Activated T-helper 1 cell treated with anti-CD3 and anti-CD28 coated beads, Interleukin-2, amount 50 U/mL, for 16 hours (primary cell): ENCODE measurements around the gene P2RX5.

Experiments
- DNase-seq, 2 donors: peaks; one replicate each; pipeline ENCODE4 v3.0.0-alpha.2; 2020; ENCODE audit warnings: low read depth in 1 of 2, low spot score in 1 of 2

P2RX5 gene

GRCh38 chr17:3657874-3658783 is 37.8 kb downstream of the P2RX5 start:
- no peak for DNase-seq

DNA sequence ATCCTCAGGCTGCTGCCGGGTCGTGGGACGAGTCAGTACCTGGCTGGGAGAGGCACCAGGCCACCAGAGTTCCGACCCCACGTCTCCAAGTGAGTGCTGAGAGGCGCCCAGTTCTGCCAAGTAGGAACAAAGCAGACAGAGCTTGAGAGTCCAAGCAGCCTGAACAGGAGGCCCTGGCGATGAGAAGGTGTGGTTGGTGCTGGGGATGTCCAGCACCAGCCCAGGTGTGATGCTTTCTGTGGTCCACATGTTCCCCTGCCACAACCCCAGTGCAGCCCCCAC is 38.4 kb downstream of the P2RX5 start:
- DNase-seq: no peak

DNA sequence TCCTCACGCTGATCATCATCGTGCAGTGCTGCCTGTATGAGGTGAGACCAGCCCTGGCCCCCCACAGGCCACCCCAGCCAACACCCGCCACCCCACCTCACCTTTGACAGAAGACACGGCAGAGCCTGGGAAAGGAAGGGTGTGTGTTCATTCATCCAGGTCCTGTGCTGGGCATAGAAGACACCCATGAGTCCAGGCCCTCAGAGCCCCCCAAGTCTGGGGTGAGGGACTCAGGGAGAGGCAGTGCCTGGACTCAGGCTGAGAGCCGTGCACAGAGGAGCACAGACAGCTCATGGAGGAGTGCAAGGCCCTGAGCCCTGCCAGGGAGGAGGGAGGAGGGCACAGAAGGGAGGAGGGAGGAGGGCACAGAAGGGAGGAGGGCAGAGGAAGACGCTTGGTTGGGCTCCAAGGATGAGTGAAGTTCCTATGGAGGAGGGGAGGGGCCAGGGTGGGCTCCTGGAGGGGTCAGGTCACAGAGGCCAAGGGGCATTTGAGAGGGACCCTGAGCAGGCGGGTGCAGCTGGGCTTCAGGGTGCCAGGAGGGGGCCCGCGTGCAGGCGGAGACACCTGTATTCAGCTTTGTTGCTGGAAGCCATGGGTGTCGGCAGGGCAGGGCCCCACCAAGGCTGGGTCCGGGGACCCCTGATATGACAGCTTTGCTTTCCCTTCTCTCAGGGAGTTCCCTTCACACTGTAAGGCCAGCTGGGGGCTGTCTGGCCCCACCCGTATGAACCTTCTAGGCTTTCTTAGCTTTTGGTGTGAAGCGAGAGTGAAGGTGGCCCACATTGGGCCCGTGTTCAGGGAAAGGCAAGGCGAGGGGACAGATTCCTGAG is 39.0 kb downstream of the P2RX5 start:
- DNase-seq: no peak

GRCh38 chr17:3656353-3656752 is 39.6 kb downstream of the P2RX5 start:
- no peak for DNase-seq

DNA sequence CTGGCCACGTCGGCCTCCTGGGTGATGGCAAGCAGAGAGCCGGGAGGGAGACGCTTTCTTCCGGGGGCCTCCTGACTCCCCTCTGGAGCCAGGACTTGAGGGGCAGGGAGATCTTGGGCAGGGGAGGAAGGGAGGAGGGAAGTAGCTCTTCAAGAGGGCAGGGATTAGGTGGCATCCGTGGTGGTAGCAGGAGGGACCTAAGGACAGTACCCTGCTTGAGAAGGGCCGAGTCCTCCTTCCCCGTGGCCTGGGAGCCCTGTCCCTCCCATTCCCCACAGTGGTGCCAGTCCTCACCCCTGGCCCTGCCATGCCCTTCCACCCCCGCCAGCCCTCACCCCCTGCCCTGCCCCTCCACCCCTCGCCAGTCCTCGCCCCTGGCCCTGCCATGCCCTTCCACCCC is 40.2 kb downstream of the P2RX5 start:
- DNase-seq: no peak

- no peak for DNase-seq
Observed at GRCh38 chr17:3647769-3648555, 48.0 kb downstream of the P2RX5 start.

GRCh38 chr17:3647251-3647650 is 48.7 kb downstream of the P2RX5 start:
- no peak for DNase-seq

- DNase-seq: no peak
Observed at GRCh38 chr17:3645310-3645709, 50.6 kb downstream of the P2RX5 start.

- no peak for DNase-seq
Observed at GRCh38 chr17:3643889-3644349, 52.0 kb downstream of the P2RX5 start.

DNA sequence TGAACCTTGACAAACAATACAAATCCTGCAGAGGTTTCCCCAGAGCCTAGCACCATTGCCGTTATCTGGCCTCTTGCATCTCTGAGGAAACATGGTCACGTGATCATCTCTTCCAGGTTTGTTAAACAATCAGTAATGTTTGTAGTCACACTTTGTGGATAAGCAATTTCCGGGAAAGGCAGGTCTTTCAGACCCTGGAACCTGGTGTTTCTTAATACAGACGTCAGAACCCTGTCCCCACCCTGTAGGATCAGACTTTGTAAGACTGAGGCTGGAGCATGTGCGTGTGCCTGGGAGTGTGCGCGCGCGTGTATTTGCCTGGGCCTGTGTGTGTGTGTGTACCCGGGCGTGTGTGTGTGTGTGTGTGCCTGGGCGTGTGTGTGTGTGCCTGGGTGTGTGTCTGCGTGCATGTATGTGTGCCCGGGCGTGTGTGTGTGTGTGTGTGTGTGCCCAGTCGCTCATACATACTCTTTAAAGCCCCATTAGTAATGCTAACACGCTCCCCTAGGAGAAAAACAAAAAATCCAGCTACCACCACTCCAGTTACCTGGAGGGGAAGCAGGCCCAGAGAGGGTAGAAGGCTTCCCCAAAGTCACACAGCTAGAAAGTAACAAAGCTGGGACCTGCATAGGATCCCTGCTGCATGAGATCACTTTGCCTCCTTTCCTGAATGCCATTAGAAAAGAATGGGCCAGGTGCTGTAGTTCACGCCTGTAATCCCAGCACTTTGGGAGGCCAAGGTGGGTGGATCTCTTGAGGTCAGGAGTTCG is 54.1 kb downstream of the P2RX5 start:
- DNase-seq: no peak

DNA sequence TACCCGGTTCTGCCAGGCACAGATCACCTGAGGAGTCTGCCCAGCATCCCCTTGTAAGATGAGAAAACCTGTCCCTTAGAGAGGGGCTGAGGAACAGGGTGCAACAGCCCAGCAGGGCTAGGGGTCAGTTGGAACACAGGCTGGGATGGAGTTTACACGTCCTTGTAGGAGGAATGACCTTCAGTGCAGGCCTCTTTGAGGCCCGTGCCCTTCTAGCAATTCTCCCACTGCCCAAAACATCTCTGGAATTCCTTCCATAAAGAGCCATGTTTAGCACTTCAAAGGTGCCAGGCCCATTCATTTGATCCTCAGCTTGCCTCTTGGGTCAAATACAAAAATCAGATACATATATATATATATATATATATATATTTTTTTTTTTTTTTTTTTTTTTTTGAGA is 54.9 kb downstream of the P2RX5 start:
- no peak for DNase-seq

DNA sequence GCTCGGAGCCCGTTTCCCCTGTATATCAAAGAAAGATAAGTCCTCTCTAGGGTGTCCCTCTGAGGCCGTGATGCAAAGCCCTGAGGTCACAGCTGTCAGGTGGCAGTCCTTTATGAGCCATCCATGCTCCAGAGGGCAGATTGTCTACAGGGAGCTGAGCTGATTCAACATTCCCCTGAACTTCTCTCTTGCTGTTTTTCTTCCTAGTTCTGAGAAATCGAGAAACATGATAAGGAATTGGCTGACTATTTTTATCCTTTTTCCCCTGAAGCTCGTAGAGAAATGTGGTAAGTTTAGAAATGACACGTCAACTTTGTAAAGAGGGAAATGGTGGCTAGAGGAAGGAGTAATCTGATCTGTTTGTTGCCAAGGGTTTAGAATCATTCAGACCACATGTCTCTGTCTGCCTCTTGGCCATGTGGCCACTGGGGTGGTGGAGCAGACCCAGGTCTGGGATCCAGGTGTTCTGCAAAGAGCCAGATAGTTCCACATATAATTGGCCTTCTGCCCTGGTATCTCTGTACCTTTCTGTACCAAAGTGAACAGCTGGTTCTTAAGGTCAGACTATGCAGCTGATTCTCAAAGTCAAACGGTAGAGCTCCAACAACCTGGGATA is 55.9 kb downstream of the P2RX5 start:
- DNase-seq: no peak

DNA sequence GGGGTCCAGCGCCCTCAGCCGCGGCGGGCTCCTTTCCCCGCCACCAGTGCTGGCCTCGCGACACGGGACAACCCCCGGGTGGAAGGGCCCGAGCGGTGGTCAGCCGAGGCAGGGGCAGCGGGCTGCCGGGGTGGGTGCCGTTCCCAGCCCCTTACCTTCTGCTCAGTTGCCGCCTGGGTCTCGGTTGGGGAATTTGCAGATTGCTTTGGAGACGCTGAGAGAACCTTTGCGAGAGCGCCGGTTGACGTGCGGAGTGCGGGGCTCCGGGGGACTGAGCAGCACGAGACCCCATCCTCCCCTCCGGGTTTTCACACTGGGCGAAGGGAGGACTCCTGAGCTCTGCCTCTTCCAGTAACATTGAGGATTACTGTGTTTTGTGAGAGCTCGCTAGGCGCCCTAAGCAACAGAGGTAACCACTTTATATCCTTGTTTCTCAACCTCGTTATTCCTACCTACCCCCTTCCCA is 59.0 kb downstream of the P2RX5 start:
- DNase-seq: no peak

DNA sequence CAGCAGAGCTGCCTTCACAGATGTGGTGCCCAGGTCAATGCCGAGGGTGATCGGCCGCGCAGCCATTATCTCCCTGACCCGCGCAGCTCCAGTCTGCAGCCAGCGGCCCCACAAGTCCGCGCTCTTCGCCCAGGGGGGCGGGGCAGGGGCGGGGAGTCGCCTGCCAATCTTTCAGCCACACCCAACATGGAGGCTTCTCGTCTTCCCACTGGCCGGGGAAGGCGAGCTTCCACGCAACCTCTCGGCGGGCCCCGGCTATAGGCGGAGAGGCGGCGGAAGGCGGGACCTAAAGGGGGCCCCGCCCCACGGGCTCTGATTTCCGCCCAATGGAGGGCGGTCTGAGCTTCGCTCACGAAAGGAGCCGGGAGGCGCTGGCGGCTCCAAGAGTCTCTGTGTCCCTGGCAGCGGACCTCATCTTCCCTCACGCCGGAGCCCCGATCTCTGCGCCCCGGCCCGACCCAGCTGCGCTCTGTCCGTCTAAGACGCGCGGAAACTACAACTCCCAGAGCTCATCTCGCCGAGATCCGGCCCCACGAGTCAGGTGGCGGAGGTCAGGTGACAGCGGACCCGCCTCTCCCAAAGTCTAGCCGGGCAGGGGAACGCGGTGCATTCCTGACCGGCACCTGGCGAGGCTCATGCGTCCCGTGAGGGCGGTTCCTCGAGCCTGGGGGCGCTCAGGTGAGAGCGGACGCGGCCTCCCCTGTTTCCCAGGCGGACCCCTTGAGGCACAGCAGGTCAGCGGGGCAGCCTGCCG is 59.6 kb downstream of the P2RX5 start, which contains the start of the genes CTNS and SHPK:
Gene CTNS, plus strand, starts transcription at position 607 of the 754 bp plus-strand sequence. CDS start 3,447 bp downstream, outside the sequence.
Gene SHPK, minus strand, starts transcription at position 97 of the 754 bp plus-strand sequence. Its CDS starts 31 bp downstream, at position 66.
- peak; percentile 86 to 92 for DNase-seq

DNA sequence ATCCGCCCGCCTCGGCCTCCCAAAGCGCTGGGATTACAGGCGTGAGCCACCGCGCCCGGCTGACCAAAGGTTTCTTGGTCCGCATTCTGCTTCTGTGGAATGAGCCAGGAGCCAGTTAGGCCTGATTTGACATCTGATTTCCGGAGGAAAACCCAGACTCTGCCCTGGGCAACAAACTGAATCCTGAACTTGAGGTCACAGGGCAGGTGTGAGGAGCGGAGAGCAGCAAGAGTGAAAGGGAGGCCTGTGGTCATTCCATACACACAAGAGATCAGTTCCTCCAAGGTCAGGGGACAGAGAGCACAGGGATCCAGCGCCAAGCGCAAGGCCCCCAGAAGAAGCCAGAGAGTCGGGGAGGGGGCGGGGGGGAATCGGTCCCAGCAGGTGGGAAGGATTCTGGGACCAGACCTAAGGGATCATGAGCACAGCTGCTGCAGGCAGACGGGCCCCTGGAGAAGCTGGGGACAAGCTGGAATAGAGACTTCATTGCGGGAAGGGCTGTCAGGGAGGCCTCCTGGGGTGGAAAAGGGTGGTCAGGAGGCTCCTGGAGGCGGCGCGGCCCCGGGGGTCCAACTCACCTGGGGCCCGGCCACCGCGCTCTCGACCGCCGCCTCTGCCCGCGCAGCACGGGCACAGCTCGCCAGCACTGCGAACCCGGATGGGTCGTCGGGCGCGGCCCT is 60.3 kb downstream of the P2RX5 start:
- DNase-seq: no peak

DNA sequence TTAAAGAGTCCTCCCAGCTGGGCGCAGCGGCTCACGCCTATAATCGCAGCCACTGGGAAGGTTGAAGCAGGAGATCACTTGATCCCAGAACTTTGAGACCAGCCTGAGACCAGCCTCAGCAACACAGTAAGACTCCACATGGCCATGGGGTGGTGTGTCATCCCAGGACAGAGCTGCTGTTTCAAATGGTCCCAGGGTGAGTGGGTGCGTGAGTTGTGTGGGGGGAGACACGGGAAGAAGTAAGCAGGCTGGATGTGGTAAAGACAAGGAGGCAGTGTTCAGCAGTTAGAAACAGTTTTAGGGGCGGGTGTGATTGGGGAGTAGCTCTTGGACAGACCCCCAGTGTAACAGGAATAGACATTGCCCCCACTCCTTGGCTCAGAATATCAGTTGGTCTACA is 63.7 kb downstream of the P2RX5 start:
- DNase-seq: no peak

- no peak for DNase-seq
Observed at GRCh38 chr17:3630781-3631180, 65.2 kb downstream of the P2RX5 start.

GRCh38 chr17:3627769-3628167 is 68.2 kb downstream of the P2RX5 start:
- no peak for DNase-seq
